Mononuclear cell (primary cell): ENCODE measurements around the gene SSRP1. TPM values are rescaled to one million over a fixed set of nuclear protein-coding genes. Genes with fewer than 3 reads are reported as not detected.
"Not testable (repeated sequence)": the region's sequence is repeated elsewhere in the genome, so short reads cannot be mapped to it uniquely, and the experiment has no call there.

Experiments
- H3K27me3 ChIP-seq: 2 replicates; pipeline ENCODE4 v1.6.0; 2011; ENCODE audit warnings: low read length, control low read depth; ENCODE audit not compliant: insufficient read depth
- H3K4me1 ChIP-seq: 2 replicates; pipeline ENCODE4 v1.5.1; 2011; ENCODE audit warnings: mild to moderate bottlenecking, low read length, control low read depth; ENCODE audit not compliant: insufficient read depth
- H3K4me3 ChIP-seq: 2 replicates; pipeline ENCODE4 v1.5.1; 2011; ENCODE audit warnings: mild to moderate bottlenecking, low read length, moderate library complexity
- H3K9me3 ChIP-seq: 2 replicates; pipeline ENCODE4 v1.5.1; 2011; ENCODE audit warnings: low read depth, mild to moderate bottlenecking, control low read depth, low read length
- total RNA-seq: library from RNA; depleted of rRNA; stranded (reverse); fragments of >200 nt; gene quantifications from one replicate; pipeline ENCODE4 v1.2.3, GENCODE V29; 2012

The SSRP1 gene
- total RNA-seq, 1 donor, result 22.7 TPM

GRCh38 chr11:57364851-57365660 is 29.4 kb upstream of the SSRP1 start:
- Histone ChIP-seq H3K4me3 (no peak overlapping the region), H3K4me1 (no peaks in the 10 kb centered on the region), H3K27me3 (no peaks in the 10 kb centered on the region), H3K9me3 (no peaks in the 10 kb centered on the region)

GRCh38 chr11:57363131-57364080 is 27.7 kb upstream of the SSRP1 start:
- no peak overlapping the region for H3K4me3 ChIP-seq

GRCh38 chr11:57361926-57362325 is 26.2 kb upstream of the SSRP1 start:
- H3K9me3 ChIP-seq, result no peaks in the 10 kb centered on the region
- H3K4me1 ChIP-seq, result no peaks in the 10 kb centered on the region
- no peaks in the 10 kb centered on the region for H3K27me3 ChIP-seq
- no peak overlapping the region for H3K4me3 ChIP-seq

More at GRCh38 chr11:57363131-57364080, 27.7 kb upstream of the SSRP1 start:
- H3K27me3 ChIP-seq, result no peaks in the 10 kb centered on the region
- H3K4me1 ChIP-seq, result no peaks in the 10 kb centered on the region
- no peaks in the 10 kb centered on the region for H3K9me3 ChIP-seq

DNA sequence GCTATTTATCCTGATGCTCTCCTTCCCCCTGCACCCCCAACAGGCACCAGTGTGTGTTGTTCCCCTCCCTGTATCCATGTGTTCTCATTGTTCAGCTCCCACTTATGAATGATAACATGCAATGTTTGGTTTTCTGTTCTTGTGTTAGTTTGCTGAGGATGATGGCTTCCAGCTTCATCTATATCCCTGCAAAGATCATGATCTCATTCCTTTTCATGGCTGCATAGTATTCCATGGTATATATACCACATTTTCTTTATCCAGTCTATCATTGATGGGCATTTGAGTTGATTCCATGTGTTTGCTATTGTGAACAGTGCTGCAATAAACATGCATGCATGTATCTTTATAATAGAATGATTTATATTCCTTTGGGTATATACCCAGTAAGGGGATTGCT is 25.7 kb upstream of the SSRP1 start:
- not testable (repeated sequence) for H3K9me3 ChIP-seq, H3K4me3 ChIP-seq, H3K4me1 ChIP-seq, H3K27me3 ChIP-seq

DNA sequence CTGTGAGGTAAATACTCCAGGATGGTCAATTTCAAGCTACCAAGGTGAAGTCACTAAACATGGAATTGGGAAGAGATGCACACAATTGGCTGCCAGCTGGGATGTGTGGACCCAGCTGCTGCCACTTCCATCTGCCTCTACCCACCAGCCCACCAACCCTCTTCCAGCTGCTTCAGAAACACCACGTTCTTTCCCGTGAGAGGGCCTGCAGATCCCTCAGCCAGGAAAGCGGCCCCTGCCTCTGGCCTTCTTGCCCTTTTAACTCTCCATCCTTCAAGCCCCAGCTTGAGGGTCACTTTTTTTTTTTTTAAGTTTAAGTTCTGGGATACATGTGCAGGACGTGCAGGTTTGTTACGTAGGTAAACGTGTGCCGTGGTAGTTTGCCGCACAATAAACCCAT is 25.3 kb upstream of the SSRP1 start:
- Histone ChIP-seq H3K9me3 (no peaks in the 10 kb centered on the region), H3K27me3 (no peaks in the 10 kb centered on the region), H3K4me1 (peaks cover 8% of the 10 kb centered on the region), H3K4me3 (no peak overlapping the region)

GRCh38 chr11:57359896-57360690 is 24.4 kb upstream of the SSRP1 start:
- Histone ChIP-seq H3K27me3 (no peaks in the 10 kb centered on the region), H3K4me3 (no peak overlapping the region), H3K4me1 (peaks cover 11% of the 10 kb centered on the region), H3K9me3 (no peaks in the 10 kb centered on the region)

- no peaks in the 10 kb centered on the region for H3K27me3 ChIP-seq
- peaks cover 18% of the 10 kb centered on the region for H3K4me1 ChIP-seq
- no peaks in the 10 kb centered on the region for H3K9me3 ChIP-seq
- no peak overlapping the region for H3K4me3 ChIP-seq
These were observed 23.7 kb upstream of the SSRP1 start for GRCh38 chr11:57359396-57359795.

DNA sequence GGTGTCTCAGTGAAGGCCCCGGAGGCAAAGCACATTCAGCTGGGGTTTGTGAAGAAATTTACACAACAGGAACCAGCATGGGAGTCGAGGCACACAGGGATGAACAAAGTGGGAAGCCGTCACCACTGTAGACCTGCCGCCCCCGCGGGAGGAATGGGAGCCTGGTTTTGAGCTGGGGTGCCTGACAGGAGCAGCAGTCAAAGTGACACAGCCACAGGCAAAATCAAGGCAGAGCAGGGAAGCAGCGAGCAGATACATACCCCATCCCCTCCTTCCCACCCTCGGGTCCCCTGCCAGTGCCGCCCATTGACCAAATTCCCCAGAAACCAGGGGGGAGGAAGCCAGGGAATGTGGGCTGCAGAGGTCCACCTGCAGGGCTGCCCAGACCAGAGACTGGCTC is 23.3 kb upstream of the SSRP1 start:
- no peaks in the 10 kb centered on the region for H3K27me3 ChIP-seq
- no peaks in the 10 kb centered on the region for H3K9me3 ChIP-seq
- no peak overlapping the region for H3K4me3 ChIP-seq
- peaks cover 22% of the 10 kb centered on the region for H3K4me1 ChIP-seq

GRCh38 chr11:57358543-57358961 is 22.9 kb upstream of the SSRP1 start:
- Histone ChIP-seq H3K4me1 (peaks cover 22% of the 10 kb centered on the region), H3K9me3 (no peaks in the 10 kb centered on the region), H3K4me3 (no peak overlapping the region), H3K27me3 (no peaks in the 10 kb centered on the region)

- Histone ChIP-seq H3K27me3 (no peaks in the 10 kb centered on the region), H3K4me1 (peaks cover 22% of the 10 kb centered on the region), H3K9me3 (no peaks in the 10 kb centered on the region), H3K4me3 (no peak overlapping the region)
These were observed 22.2 kb upstream of the SSRP1 start for GRCh38 chr11:57357856-57358255.

- Histone ChIP-seq H3K9me3 (no peaks in the 10 kb centered on the region), H3K4me1 (peaks cover 22% of the 10 kb centered on the region), H3K27me3 (no peaks in the 10 kb centered on the region), H3K4me3 (no peak overlapping the region)
These were observed 21.6 kb upstream of the SSRP1 start for GRCh38 chr11:57357310-57357709.

DNA sequence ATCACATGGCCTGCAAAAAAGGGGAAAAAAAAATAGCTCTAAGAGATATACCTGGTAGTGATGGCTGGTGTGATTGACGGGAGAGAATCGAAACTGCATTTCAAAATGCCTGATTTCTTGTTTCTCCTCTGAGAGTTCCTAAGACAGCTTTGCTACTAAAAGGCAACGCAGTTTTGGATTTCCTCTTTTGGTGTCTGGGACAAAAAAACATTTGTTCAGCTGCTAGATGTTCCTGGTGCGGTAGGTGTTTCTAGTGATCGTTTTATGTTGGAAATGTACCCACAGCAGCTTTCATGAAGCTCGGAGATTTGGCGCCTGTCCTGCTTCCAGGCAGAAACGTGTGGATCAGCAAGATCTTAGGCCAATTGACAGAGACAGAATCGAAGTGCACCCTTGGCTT is 20.6 kb upstream of the SSRP1 start:
- peaks cover 22% of the 10 kb centered on the region for H3K4me1 ChIP-seq
- H3K27me3 ChIP-seq, result no peaks in the 10 kb centered on the region
- H3K4me3 ChIP-seq, result no peak overlapping the region
- no peaks in the 10 kb centered on the region for H3K9me3 ChIP-seq

GRCh38 chr11:57354699-57355098 is 19.0 kb upstream of the SSRP1 start:
- Histone ChIP-seq H3K27me3 (no peaks in the 10 kb centered on the region), H3K9me3 (no peaks in the 10 kb centered on the region), H3K4me3 (no peak overlapping the region), H3K4me1 (peaks cover 22% of the 10 kb centered on the region)

DNA sequence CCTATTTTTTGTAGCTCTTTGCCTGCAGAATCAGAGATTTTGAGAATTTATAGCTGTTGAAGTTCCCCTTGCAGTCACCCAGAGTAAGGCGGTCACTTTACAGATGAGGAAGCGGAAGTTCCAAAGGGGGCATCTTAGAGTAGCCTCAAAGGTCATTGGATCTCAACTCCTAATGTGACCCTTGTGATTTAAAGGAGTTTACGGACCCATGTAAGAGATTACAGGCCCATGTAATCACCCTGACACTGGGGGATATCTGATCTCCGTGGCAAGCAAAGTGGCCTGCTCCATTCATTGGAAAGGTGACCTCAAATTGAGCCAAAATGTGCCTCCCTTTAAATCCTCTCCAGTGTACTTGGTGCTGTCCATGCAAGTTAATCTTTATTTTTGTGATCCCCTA is 18.2 kb upstream of the SSRP1 start:
- no peak overlapping the region for H3K4me3 ChIP-seq
- peaks cover 22% of the 10 kb centered on the region for H3K4me1 ChIP-seq
- no peaks in the 10 kb centered on the region for H3K9me3 ChIP-seq
- no peaks in the 10 kb centered on the region for H3K27me3 ChIP-seq

- no peaks in the 10 kb centered on the region for H3K9me3 ChIP-seq
- H3K4me1 ChIP-seq, result peaks cover 22% of the 10 kb centered on the region
- H3K27me3 ChIP-seq, result no peaks in the 10 kb centered on the region
- no peak overlapping the region for H3K4me3 ChIP-seq
These were observed 17.8 kb upstream of the SSRP1 start for GRCh38 chr11:57353446-57353845.
